IPS-15b (cell line): ENCODE results near the gene TFEB.

Experiments used
- H3K27me3 ChIP-seq: one replicate; pipeline ENCODE4 v1.6.1; 2013; ENCODE audit warnings: low read length; ENCODE audit not compliant: control insufficient read depth, insufficient read depth
- H3K36me3 ChIP-seq: one replicate; pipeline ENCODE4 v1.6.1; 2013; ENCODE audit warnings: low read length; ENCODE audit not compliant: control insufficient read depth, insufficient read depth
- H3K4me1 ChIP-seq: one replicate; pipeline ENCODE4 v1.6.1; 2013; ENCODE audit warnings: mild to moderate bottlenecking, low read length; ENCODE audit not compliant: control insufficient read depth, insufficient read depth
- H3K4me3 ChIP-seq: one replicate; pipeline ENCODE4 v1.5.1; 2013; ENCODE audit warnings: low read depth, low read length
- H3K9ac ChIP-seq: one replicate; pipeline ENCODE4 v1.6.1; 2013; ENCODE audit warnings: low read depth, mild to moderate bottlenecking, low read length
- H3K9me3 ChIP-seq: one replicate; pipeline ENCODE4 v1.6.1; 2013; ENCODE audit warnings: mild to moderate bottlenecking, low read length; ENCODE audit not compliant: control insufficient read depth, insufficient read depth

The TFEB gene

DNA sequence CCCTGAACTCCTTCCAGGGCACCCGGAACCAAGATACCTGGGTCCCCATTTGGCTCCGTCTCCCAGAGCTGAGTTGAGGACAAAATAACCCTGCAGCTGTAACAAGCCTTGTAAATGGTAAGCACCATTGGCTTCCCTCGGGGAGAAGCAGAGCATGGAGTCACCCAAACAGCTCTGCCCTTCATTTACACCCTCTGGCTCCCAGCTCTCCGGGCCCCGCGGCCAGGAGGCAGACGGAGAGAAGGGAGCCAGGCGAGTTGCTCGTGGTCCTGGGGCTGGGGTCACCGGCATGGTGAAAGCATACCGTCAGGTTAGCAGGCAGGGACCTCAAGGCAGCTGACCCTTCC is 2.1 kb downstream of the TFEB start:
- Histone ChIP-seq H3K27me3 (no peaks in the 10 kb centered on the region), H3K9me3 (no peaks in the 10 kb centered on the region), H3K36me3 (no peaks in the 10 kb centered on the region), H3K9ac (no peak overlapping the region), H3K4me1 (peaks cover 29% of the 10 kb centered on the region), H3K4me3 (peak overlapping the region; percentile 78)

DNA sequence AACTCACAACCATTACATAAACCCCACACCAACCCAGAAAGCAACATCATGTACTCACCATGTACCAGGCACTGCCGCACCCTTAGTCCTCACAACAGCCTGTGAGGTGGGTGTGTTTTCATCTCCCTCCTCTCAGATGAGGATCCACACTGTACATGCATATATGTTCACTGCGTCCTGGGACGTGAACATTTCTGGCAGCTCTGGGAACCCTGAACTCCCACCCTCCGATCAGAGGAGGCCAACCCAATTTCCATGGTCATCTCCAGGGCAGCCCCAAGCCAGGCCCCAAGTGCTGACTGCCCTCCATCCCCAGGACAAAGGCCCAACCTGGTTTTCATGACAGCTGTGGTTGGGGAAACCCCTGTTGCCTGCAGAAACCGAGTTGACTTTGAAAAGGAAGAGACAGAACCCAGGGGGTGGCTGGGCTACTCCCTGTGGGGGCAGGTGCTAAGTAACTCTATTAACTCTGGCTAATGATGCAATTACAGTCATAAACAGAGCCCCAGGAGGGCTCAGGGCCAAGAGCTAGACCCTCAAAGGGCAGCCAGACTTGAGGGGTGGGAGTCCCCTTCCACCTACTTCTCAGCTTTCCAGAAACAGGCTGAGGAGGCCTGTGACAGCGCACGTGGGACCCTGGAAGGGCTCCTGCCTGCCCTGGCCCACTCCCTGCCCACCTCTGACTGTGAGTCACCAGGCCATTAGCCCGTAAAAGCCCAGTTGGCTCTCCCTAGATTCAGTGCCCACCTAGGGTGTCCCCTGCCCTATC is 2.6 kb downstream of the TFEB start:
- H3K27me3 ChIP-seq = no peaks in the 10 kb centered on the region
- H3K4me1 ChIP-seq = peaks cover 31% of the 10 kb centered on the region
- H3K4me3 ChIP-seq = peak overlapping the region; percentile 78
- H3K9ac ChIP-seq = no peak overlapping the region
- no peaks in the 10 kb centered on the region for H3K36me3 ChIP-seq
- H3K9me3 ChIP-seq = no peaks in the 10 kb centered on the region

DNA sequence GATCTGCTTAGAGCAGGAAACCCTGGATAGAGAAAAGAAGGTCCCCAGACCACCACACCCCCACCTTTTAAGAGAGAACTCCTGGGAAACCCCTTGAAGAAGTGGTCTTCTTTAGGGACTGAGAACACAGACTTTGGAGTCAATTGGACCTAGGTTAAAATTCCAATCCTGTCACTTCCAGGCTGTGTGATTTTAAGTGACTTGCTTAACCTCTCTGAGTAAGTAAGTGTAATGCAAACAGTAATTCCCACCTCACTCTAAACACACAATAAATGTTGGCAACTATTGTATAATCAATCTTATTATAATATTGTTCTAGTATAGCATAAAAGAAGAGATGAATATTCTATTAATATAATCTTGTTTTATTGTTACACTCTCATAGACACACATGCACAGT is 3.3 kb downstream of the TFEB start:
- Histone ChIP-seq H3K9ac (no peak overlapping the region), H3K9me3 (no peaks in the 10 kb centered on the region), H3K36me3 (no peaks in the 10 kb centered on the region), H3K27me3 (no peaks in the 10 kb centered on the region), H3K4me3 (no peak overlapping the region), H3K4me1 (peaks cover 31% of the 10 kb centered on the region)

DNA sequence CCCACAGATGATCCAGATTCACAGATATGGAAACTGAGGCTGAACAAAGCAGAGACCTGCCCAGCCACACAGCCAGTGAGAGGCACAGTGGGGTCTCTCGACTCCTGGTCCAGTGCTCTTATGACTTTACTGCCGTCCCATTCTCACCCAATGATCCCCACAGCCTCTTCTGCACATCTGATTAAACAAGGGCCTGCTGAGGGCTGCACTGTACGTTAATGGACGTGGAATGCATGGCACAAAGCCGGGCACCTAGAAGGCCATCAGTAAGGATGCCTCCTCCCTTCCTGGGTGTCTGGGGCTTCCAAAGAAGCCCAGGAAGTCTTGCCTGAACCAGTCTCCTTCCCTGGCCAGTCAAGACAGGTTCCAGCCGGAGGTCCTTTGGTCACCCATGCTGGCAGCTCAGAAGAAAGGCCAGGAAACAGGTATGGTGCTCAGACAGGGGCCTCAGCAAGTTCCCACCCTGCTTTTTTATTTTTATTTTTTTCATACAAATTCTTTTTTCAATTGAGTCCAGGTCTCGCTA is 3.8 kb downstream of the TFEB start:
- Histone ChIP-seq H3K27me3 (no peaks in the 10 kb centered on the region), H3K36me3 (no peaks in the 10 kb centered on the region), H3K4me1 (peaks cover 31% of the 10 kb centered on the region), H3K4me3 (no peak overlapping the region), H3K9me3 (no peaks in the 10 kb centered on the region), H3K9ac (no peak overlapping the region)

DNA sequence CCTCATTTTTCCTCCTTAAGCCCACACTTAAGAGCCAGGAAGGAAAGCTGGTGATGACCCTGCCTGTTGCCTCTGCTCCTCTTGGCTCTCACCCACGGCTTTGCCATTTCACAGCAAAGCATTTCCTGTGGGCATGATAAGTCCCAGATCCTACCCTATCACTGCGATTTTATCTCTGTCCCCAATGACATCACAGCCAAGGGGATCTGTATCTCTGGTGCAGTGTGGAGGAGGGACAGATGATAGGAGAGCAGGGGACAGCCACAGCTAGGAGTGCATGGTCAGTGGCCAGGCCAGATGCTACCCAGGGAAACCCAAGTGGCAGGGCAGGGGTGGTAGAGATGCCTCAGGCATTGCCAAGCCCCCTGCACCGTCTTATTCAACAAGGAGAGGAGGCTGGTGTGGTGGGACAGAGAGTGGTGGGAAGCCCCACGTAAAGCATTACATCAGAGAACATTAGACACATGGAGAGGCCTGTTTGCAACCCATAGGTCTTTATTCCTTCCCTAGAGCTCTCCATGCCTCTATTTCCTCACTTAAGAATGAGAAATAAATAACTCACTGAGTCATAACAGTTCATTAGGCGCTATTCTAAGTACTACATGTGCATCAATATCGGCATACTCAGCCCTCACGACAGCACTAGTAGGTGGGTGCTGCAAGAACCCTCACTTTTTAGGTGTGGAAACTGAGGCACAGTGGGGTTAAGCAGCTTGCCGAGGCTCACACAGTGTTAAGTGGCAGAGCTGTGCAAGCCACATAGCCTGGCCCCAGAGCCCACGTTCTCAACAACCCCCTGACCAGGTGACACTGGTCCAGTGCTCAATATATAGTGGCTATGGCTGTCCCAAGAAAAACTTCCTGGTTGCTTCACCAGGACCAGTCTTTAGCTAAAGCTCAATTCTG is 4.6 kb downstream of the TFEB start:
- no peak overlapping the region for H3K4me3 ChIP-seq
- H3K4me1 ChIP-seq = peaks cover 28% of the 10 kb centered on the region
- no peaks in the 10 kb centered on the region for H3K36me3 ChIP-seq
- H3K9me3 ChIP-seq = no peaks in the 10 kb centered on the region
- H3K27me3 ChIP-seq = no peaks in the 10 kb centered on the region
- no peak overlapping the region for H3K9ac ChIP-seq

DNA sequence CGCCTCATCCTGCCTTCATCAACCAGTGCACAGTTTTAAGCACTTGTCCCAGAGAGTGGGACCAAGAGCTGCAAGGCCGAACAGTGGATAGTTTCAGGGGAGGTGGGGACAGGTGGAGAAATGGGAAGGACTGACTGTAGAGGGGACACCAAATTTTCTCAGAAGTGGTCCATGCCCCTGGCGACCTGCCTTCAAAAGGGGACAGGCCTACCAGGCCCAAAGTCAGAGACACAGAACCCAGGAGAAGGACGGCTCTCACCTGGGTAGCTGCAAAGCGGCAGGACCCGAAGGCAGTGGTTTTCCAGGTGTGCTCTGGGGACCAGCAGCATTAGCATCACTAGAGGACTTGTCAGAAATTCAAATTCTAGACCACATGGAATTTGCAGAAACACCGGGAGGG is 5.8 kb downstream of the TFEB start:
- no peaks in the 10 kb centered on the region for H3K27me3 ChIP-seq
- H3K4me1 ChIP-seq = peaks cover 26% of the 10 kb centered on the region
- H3K9me3 ChIP-seq = no peaks in the 10 kb centered on the region
- H3K9ac ChIP-seq = no peak overlapping the region
- H3K36me3 ChIP-seq = no peaks in the 10 kb centered on the region
- no peak overlapping the region for H3K4me3 ChIP-seq

DNA sequence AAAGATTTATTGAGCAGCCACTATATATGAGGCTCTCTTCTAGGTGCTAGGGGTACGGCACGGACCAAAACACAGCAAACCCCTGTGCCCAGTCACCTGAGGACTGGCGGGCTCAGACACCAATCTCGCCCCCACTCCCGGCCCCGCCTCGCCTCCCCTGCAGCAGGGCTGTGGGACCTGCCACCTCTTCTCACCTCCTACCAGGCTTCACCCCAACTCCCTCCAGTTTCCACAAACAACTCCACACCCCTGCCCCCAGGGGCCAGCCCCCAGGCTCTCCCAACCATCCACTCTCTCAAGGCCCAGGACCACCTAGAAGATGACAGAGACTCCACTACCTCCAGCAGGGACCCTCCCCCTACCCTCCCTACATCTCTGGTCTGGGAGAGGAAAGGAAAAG is 6.5 kb downstream of the TFEB start:
- H3K9ac ChIP-seq = no peak overlapping the region
- H3K4me1 ChIP-seq = peaks cover 26% of the 10 kb centered on the region
- H3K27me3 ChIP-seq = no peaks in the 10 kb centered on the region
- H3K36me3 ChIP-seq = no peaks in the 10 kb centered on the region
- H3K9me3 ChIP-seq = no peaks in the 10 kb centered on the region
- H3K4me3 ChIP-seq = no peak overlapping the region

DNA sequence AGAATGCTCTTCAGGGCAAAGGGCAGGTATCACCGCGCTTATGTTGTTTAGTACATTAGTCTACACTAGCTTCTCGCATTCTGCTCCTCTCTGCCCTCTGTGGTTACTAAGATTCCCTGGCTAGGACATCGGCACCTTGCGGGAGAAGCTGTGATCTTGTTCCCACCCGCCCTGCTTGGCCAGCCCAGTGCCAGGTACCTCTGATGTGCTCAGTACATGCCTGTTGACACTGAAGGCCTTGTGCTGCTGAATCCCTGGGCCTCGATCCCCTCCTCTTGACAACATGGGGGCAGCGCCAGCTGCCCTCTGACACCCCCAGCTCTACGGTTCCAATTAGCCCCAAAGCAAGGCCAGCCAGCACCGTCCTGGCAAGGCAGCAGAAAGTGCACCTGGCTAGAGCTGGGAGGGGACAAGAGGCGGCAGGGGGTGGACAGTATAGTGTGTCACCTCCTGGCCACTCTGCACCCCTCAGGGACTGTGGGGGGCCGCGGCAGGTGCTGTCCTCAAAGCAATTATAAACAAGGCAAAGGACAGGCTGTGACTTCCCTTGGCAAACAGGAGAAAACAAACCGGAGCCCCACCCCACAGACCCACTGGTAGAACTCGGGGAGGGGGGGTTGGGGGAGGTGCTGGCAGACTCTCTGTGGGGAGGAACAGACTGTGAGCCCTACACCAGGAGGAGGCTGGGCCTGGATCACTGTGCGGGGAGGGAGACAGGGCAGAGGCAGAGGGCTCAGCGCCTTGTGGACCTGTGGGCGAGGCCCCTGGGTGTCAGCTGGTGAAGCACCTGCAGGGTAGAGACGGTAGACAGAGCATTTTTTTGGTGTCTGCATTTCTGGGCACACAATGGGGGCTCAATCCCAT is 7.1 kb downstream of the TFEB start:
- no peaks in the 10 kb centered on the region for H3K36me3 ChIP-seq
- no peak overlapping the region for H3K4me3 ChIP-seq
- peaks cover 26% of the 10 kb centered on the region for H3K4me1 ChIP-seq
- no peaks in the 10 kb centered on the region for H3K9me3 ChIP-seq
- no peaks in the 10 kb centered on the region for H3K27me3 ChIP-seq
- no peak overlapping the region for H3K9ac ChIP-seq

DNA sequence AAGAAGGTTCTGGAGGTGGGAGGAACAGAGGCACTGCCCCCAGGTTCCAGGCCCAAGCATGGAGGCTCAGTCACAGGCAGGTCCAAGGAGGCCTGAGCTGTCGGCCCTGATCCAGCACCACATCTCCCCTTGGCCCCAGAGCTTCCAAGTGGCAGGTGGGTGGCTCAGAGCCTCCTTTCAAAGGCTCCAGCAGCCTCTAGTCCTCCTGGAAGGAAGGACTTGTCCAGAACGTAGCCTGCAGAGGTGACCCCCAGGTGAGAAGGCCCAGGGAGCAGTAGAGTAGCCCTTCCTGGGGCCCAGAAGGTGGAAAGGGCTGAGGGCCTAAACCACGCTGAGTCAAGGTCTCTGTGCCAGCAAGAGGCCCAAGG is 7.7 kb downstream of the TFEB start:
- no peak overlapping the region for H3K9ac ChIP-seq
- H3K36me3 ChIP-seq = no peaks in the 10 kb centered on the region
- peaks cover 23% of the 10 kb centered on the region for H3K4me1 ChIP-seq
- H3K4me3 ChIP-seq = no peak overlapping the region
- no peaks in the 10 kb centered on the region for H3K9me3 ChIP-seq
- H3K27me3 ChIP-seq = no peaks in the 10 kb centered on the region

DNA sequence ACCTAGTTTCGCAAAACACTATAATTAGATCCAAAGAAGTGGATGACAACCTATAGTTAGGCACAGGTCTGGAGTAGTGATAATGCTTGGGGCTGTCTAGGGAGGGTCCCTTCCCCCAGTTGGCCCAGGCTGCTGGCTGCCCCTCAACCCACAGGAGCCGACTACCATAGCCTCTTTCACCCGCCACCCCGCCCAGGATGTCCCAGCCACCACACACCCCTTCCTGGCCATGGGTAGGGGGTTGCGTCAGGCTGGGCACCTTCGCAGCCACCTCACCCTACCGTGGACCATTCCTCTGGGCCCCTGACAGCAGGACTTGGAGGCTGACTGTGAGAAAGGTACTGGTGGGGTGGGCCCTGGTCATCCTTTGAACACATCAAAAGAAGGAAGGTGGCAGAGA is 8.5 kb downstream of the TFEB start:
- Histone ChIP-seq H3K27me3 (no peaks in the 10 kb centered on the region), H3K9ac (no peak overlapping the region), H3K4me1 (peaks cover 19% of the 10 kb centered on the region), H3K9me3 (no peaks in the 10 kb centered on the region), H3K36me3 (no peaks in the 10 kb centered on the region), H3K4me3 (no peak overlapping the region)
